Lower leg skin (tissue), 3 donors: Measurements from ENCODE around the gene ARMH3.

Source experiments
- CTCF ChIP-seq, 3 donors: fragments of 450-650 bp; IDR thresholded peaks; one replicate each; pipeline ENCODE4 v1.5.1; 2016; ENCODE audit warnings: antibody characterized with exemption in 3 of 3, mild to moderate bottlenecking in 3 of 3, moderate library complexity in 2 of 3
- POLR2A ChIP-seq, 2 donors: fragments of 450-650 bp; IDR thresholded peaks; one replicate each; pipeline ENCODE4 v1.6.1; 2016 to 2017; ENCODE audit warnings: antibody characterized with exemption in 2 of 2, mild to moderate bottlenecking in 1 of 2, moderate library complexity in 1 of 2

GRCh38 chr10:101993651-101994200 lies 62.2 kb downstream of the ARMH3 start:
- TF ChIP-seq POLR2A (IDR thresholded peaks at IDR 0.05) (no peak), CTCF (IDR thresholded peaks at IDR 0.05) (no peak)
